ENCODE data around the gene AKT3. TPM values are rescaled to one million over a fixed set of nuclear protein-coding genes. Genes with fewer than 3 reads are reported as not detected.

The AKT3 gene
- total and polyA plus RNA-seq, 11 donors = 3.2 to 27.9 (median 16.6) TPM

DNA sequence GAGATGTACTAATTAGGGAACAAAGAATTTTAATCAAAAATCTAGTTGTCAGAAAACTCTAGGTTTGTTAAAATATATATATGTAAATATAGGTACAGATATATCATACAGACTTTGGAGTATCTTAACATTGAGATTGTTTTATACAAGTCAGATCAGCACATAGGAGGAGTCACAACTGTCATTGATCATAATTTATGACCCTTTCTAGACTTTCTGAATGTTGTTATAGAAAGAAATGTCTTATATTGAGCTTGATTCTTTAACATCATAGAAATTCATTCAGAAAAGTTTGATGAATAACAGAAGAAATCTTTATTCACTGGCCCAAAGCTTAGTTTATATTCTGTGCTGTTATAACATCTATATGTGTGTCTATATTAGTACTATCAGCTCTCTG lies 408.4 kb downstream of the AKT3 start:
- Histone ChIP-seq H3K9me3 (no peaks in the 10 kb centered on the region), H3K4me3 (no peak overlapping the region), H3K36me3 (peaks cover 0 to 3% (median 0%) of the 10 kb centered on the region in 9 donors), H3K4me1 (peaks cover 0 to 22% (median 15%) of the 10 kb centered on the region in 12 donors), H3K27me3 (no peaks in the 10 kb centered on the region), H3K27ac (no peak overlapping the region)
- DNase-seq (no peak), ATAC-seq (no peak)
- intact Hi-C loops (cut with DNase I) = no loop called here
- TF ChIP-seq POLR2A (IDR thresholded peaks at IDR 0.05) = no peak
- TF ChIP-seq, protein P1, sequence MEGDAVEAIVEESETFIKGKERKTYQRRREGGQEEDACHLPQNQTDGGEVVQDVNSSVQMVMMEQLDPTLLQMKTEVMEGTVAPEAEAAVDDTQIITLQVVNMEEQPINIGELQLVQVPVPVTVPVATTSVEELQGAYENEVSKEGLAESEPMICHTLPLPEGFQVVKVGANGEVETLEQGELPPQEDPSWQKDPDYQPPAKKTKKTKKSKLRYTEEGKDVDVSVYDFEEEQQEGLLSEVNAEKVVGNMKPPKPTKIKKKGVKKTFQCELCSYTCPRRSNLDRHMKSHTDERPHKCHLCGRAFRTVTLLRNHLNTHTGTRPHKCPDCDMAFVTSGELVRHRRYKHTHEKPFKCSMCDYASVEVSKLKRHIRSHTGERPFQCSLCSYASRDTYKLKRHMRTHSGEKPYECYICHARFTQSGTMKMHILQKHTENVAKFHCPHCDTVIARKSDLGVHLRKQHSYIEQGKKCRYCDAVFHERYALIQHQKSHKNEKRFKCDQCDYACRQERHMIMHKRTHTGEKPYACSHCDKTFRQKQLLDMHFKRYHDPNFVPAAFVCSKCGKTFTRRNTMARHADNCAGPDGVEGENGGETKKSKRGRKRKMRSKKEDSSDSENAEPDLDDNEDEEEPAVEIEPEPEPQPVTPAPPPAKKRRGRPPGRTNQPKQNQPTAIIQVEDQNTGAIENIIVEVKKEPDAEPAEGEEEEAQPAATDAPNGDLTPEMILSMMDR (IDR thresholded peaks at IDR 0.05) = no peak

DNA sequence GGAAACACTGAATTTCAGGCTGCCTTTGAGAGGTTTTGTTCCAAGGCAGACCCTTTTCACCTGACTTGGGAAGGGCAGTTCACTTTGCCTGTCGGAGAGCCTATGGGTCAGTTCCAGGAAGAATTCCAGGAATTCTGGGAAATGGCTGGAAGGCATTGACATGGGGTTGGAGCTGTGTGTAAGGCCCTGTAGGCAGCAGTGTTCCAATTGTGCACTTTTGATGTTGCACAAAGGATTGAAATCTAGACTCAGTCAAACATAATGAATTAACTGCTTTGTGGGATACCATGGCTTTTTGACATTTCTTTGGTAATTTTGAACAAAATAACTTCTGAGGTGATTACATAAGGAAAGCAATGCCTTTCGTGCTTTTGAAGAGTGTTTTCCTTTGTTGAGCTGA lies 409.6 kb downstream of the AKT3 start:
- intact Hi-C loops (cut with DNase I) = no loop called here
- TF ChIP-seq, protein P1 (IDR thresholded peaks at IDR 0.05) = no peak
- H3K27ac ChIP-seq = no peak overlapping the region
- no peaks in the 10 kb centered on the region for H3K9me3 ChIP-seq
- DNase-seq (no peak), ATAC-seq (no peak)
- H3K4me1 ChIP-seq = peaks cover 0 to 18% (median 15%) of the 10 kb centered on the region in 12 donors
- peaks cover 0 to 4% (median 0%) of the 10 kb centered on the region in 9 donors for H3K36me3 ChIP-seq
- 92 to 96% (median 92%) methylated on average over 2 of the region's 2 CpGs for WGBS, 4 donors
- no peak overlapping the region for H3K4me3 ChIP-seq
- no peaks in the 10 kb centered on the region for H3K27me3 ChIP-seq

DNA sequence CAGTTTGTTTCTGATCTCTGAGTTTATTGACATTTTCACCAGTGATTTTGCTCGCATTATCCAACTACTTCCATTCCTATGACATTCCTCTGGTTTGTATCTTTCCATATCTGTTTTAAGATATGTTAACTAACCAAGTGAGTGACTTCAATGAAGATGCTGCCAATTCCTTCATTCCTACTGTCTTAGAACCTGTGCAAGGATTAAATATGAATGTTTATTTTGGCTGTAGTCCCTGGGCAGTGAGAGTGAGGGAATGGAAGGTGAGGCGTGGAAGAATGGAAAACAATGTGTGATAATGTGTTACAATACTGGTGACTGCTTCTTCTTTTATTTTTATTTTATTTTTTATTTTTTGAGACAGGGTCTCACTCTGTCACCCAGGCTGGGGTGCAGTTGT lies 411.2 kb downstream of the AKT3 start:
- no peak overlapping the region for H3K27ac ChIP-seq
- H3K36me3 ChIP-seq = peaks cover 0 to 4% (median 0%) of the 10 kb centered on the region in 9 donors
- WGBS, 4 donors = 89 to 98% (median 95%) methylated on average over 2 of the region's 2 CpGs
- TF ChIP-seq POLR2A (IDR thresholded peaks at IDR 0.05) = no peak
- TF ChIP-seq, protein P1 (IDR thresholded peaks at IDR 0.05) = no peak
- DNase-seq (no peak), ATAC-seq (no peak)
- H3K4me3 ChIP-seq = no peak overlapping the region
- intact Hi-C loops (cut with DNase I) = no loop called here
- no peaks in the 10 kb centered on the region for H3K27me3 ChIP-seq
- peaks cover 0 to 15% (median 13%) of the 10 kb centered on the region in 12 donors for H3K4me1 ChIP-seq
- H3K9me3 ChIP-seq = no peaks in the 10 kb centered on the region

Other genes with a start within 250 kb of the AKT3 start
- 10 to 100 TPM; 19.9 to 29.2 (median 22.5) TPM for gene ZBTB18, start 201.0 kb upstream of the AKT3 start, total RNA-seq
- 10 to 100 TPM; 12.5 to 19.3 TPM for gene ZBTB18, start 201.0 kb upstream of the AKT3 start, polyA plus RNA-seq

All from heart left ventricle (tissue), 16 donors.